ENCODE results near the gene AP2B1.

GRCh38 chr17:35578197-35578928, 8.8 kb upstream of the AP2B1 start, which contains the start of gene PEX12:
- TF ChIP-seq CTCF (IDR thresholded peaks at IDR 0.05; ENCODE audit: low read depth, low read length, poor library complexity, severe bottlenecking): no peak
- no peak for TF ChIP-seq EZH2phosphoT487 (IDR thresholded peaks at IDR 0.05; ENCODE audit: borderline replicate concordance, low read length)

Measured in DOHH2 (cell line).